Measurements from ENCODE around the gene NRSN2.
A peak's percentile ranks its signal among the peaks of the same experiment; 100 is the strongest.

Gene NRSN2

GRCh38 chr20:346640-347316 is at the start of gene NRSN2:
Gene NRSN2 (plus strand): TSS chr20:347111. CDS start chr20:349644, 2,533 bp downstream.
- no peak for DNase-seq

- peak; percentile 48 to 49 for DNase-seq
These were observed 48.8 kb upstream of the NRSN2 start for GRCh38 chr20:297925-298775.

- no peak for DNase-seq
These were observed 48.0 kb upstream of the NRSN2 start for GRCh38 chr20:298776-299391.

- no peak for DNase-seq
These were observed 46.4 kb upstream of the NRSN2 start for GRCh38 chr20:300345-300990.

GRCh38 chr20:301886-302848 is 44.7 kb upstream of the NRSN2 start:
- DNase-seq: no peak

GRCh38 chr20:305745-306144 is 41.2 kb upstream of the NRSN2 start:
- DNase-seq: no peak

GRCh38 chr20:308427-309038 is 38.4 kb upstream of the NRSN2 start:
- no peak for DNase-seq

- no peak for DNase-seq
These were observed 37.5 kb upstream of the NRSN2 start for GRCh38 chr20:309306-309840.

GRCh38 chr20:309841-310644 is 36.9 kb upstream of the NRSN2 start:
- DNase-seq: peak; percentile 82 to 93

- no peak for DNase-seq
These were observed 36.3 kb upstream of the NRSN2 start for GRCh38 chr20:310645-311044.

GRCh38 chr20:311609-312008 is 35.3 kb upstream of the NRSN2 start:
- no peak for DNase-seq

- DNase-seq: no peak
These were observed 34.8 kb upstream of the NRSN2 start for GRCh38 chr20:312067-312466.

GRCh38 chr20:312866-313265 is 34.0 kb upstream of the NRSN2 start:
- no peak for DNase-seq

GRCh38 chr20:313402-313801 is 33.5 kb upstream of the NRSN2 start:
- no peak for DNase-seq

GRCh38 chr20:313948-314347 is 33.0 kb upstream of the NRSN2 start:
- no peak for DNase-seq

- DNase-seq: no peak
These were observed 30.4 kb upstream of the NRSN2 start for GRCh38 chr20:316316-317068.

GRCh38 chr20:324177-325044 is 22.5 kb upstream of the NRSN2 start:
- peak; percentile 86 to 89 for DNase-seq

GRCh38 chr20:325045-325888 is 21.6 kb upstream of the NRSN2 start, which contains the start of gene SOX12:
Gene SOX12 (plus strand): TSS chr20:325552. CDS start chr20:325925, 373 bp downstream.
- peak; percentile 94 to 95 for DNase-seq

All from CD4-positive, alpha-beta T cell treated with Interleukin-4 for 1 hour (primary cell).